Stimulated activated CD4-positive, alpha-beta T cell treated with anti-CD3 and anti-CD28 coated beads, TNF-alpha, amount 100 ng/mL, for 48 hours (primary cell): ENCODE measurements around the gene CHST8.
"Not testable (repeated sequence)": the region's sequence is repeated elsewhere in the genome, so short reads cannot be mapped to it uniquely, and the experiment has no call there.

ENCODE experiments used
- DNase-seq, 3 donors: peaks; one replicate each; pipeline ENCODE4 v3.0.0-alpha.2; 2020; ENCODE audit warnings: low read depth in 3 of 3

The CHST8 gene

DNA sequence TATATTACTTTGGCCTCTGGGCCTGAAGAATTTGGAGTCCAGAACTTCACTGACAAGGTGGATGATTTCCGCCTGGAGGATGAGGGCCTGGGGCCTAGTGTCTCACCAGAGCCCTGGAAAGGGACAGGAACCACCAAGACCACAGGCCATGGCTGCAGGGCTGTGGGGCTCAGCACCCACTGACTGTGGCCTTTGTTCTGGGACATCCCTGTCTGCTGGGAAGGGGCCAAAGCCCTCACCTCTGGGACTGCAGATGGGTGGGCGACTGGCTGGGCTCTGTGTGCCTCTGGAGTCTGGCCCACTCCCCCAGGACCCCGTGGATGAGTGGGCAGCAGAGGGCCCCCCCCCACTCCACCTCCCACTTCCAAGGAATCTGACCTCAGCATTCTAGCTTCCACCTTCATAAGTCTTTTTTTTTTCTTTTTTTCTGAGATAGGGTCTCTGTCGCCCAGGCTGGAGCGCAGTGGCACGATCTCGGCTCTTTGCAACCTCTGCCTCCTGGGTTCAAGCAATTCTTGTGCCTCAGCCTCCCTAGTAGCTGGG lies 20.3 kb downstream of the CHST8 start:
- DNase-seq, result no peak

DNA sequence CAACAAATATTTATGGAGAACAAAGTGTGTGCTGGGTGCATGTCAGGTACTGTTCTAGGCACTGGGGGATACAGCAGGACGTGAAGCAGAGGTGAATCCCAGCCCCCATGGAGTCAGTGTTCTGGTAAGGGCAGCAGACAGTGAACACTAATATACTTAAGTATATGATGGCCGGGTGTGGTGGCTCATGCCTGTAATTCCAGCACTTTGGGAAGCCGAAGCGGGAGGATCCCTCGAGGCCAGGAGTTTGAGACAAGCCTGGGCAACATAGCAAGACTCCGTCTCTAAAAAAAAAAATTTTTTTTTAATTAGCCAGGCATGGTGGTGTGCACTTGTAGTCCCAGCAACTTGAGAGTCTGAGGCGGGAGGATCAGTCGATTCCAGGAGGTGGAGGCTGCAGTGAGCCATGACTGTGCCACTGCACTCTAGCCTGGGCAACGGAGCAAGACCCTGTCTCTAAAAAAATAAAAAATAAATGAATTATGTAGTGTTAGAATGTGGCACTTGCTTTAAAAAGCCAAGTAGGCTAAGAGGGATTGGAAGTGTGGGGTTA lies 22.6 kb downstream of the CHST8 start:
- DNase-seq, result no peak

DNA sequence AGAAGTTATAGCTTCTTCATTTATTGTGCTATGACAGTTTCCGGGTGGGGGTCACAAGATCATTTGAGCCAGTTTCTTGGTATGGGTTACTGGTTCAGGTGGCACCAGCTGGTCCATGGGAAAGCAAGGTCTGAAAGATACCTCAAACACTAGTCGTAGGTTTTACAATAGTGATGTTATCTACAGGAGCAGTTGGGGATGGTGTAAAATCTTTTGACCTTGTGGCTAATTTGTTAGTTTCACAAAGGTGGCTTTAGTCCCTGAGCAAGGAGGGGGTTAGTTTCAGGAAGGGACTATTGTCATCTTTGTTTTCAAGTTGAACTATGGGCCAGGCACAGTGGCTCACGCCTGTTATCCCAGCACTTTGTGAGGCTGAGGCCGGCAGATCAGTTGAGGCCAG lies 24.6 kb downstream of the CHST8 start:
- DNase-seq, result no peak

DNA sequence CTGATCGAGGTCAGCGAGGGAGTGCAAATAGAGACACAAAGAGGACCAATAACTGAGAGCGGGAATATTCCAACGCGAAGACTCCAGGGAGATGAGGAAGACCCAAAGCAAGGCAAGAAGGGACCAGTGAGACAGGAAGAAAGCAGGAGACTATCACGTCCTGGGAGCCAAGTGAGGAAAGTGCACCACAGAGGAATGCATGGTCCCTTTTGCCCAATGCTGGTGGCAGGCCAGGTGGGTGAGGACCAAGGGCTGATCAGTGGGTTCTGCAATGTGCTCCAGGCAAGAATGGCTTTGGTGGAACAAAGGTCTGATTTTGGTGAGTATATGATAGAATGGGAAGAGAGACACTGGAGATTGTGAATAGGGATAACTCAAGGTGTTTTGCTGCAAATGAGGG lies 25.4 kb downstream of the CHST8 start:
- no peak for DNase-seq

DNA sequence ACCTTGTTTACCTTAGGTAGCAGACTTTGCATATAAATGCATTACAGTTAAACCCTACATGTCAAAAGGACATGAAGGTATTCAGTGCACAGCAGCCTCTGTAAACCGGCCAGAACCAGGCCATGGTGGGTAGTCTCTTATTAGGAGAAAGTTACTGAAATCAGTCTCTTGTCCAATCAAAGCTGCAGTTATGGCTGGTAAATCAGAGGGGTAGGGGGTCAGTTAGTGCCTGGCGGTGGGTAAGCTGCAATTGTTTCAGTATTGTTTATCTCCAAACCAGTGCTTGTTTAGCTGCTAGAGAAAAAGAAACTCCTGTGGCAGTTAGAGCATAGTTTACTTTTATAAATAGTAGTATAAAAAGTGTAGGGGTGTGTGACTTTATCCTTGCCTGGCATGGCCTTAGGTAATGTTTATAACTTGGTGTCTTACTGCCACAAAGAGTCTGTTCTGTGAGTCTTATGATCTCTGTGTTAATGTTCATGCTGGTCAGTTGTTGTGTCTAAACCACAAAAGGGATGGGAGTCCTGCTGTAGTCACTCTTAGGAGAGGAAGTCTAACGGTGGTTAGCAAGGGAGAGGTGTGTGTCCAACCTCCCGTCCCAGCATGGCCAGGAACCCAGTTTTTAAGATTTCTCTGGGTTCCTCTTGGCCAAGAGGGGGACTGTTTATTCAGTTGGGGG lies 28.0 kb downstream of the CHST8 start:
- DNase-seq, result no peak

DNA sequence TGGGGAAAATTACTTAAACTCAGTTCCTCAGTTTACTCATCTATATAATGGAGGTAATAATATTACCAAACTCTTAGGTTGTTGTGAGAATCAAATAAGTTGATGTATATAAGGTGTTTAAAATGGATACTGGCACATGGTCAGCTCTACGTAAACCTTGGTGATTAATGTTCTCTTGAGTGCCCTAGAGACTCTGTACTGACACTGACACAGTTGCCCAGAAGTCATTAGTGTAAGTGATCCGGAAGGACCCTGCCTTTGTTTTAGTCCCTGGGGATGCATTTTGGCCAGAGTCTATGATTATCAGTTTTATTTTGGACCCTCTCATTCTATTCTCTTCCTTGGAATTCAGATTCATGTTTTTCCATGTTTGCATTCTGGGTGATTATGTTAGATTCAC lies 31.9 kb downstream of the CHST8 start:
- DNase-seq, result no peak

DNA sequence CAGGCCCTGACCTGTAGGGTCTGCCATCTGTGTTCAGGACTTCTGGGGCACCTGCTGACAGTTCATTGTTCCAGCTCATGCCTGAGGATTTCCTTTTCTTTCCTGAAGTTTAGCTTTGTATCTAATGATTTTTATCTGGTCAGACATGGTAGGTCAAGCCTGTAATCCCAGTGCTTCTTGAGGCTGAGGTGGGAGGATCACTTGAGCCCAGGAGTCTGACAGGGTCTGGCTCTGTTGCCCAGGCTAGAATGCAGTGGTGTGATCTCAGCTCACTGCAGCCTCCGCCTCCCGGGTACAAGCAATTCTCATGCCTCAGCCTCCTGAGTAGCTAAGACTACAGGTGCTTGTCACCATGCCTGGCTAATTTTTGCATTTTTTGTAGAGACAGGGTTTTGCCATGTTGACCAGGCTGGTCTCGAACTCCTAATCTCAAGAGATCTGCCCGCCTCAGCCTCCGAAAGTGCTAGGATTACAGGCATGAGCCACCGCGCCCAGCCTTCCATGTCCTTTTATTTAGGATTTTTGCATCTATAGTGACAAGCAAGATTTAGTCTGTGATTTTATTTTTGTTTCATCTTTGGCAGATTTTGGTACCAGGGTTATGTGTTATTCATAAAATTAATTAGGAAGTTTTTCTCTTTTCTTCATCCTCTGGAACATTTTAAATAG lies 33.2 kb downstream of the CHST8 start:
- DNase-seq, result no peak

DNA sequence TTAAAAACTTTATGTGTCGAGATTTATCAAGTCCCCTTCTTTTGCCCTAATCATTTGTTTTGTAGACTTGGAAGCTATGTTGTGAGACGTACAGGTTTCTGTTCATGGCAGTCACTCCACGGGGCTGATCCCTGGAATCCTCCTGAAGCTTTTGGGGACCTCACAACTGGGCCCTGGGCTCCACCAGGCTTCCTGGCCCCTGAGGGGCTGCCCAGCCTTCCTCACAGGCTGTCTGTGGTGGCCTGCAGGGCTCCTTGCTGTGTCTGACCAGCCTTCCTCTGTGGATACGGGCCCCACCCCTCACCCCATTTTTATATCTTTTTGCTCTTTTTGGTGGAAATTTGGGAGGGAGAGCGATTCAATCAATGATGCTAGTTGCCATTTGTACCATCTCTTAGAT lies 38.1 kb downstream of the CHST8 start:
- no peak for DNase-seq

DNA sequence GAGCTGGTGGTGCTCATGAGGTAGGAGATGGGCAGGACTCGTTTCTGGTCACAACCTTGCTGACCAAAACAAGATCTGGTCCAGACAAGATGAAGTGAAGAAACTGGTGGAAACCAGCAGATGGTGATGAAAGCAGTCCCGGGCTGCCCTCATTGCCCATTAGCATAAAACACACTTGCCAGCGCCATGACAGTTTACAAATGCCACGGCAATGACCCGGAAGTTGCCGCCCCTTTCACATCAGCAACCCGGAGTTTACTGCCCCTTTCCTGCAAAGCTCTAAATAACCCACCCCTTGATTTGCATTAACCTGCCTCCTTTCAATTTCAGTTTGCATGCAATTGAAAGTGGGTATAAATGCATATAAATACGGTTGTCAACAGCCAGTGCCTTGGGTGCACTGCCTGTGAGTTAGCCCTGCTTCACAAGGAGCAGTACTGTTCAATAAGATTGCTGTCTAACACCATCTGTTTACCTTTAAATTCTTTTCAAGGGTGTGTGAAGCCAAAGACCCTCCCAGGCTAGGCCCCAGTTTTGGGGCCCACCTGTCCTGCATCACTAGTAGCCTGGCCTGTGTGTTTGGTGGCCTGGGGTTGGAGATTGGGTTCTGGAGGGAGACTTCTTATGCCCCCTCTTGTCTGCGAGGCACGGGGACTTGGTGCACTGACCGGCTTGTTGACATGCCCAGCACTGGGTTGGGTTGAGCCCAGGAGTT lies 38.8 kb downstream of the CHST8 start:
- no peak for DNase-seq

DNA sequence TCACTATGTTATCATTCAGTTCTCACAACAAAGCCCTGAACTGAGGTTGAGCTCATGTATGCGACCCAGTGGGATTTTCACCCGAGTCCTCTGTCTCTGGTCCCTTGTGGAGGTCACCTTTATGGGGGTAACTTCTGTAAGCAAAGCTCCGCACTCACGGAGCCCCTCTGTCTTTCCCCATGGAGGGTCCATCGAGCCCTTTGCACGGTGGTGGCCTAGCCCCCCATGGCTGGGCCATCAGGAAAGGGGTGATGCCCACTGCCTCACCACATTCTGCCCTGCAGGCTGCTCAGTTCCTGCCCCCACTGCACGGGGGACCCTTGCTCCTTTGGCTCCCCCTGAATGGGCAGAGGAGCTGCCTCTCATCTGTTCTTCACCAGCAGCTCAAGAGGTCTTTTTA lies 39.6 kb downstream of the CHST8 start:
- DNase-seq, result no peak

DNA sequence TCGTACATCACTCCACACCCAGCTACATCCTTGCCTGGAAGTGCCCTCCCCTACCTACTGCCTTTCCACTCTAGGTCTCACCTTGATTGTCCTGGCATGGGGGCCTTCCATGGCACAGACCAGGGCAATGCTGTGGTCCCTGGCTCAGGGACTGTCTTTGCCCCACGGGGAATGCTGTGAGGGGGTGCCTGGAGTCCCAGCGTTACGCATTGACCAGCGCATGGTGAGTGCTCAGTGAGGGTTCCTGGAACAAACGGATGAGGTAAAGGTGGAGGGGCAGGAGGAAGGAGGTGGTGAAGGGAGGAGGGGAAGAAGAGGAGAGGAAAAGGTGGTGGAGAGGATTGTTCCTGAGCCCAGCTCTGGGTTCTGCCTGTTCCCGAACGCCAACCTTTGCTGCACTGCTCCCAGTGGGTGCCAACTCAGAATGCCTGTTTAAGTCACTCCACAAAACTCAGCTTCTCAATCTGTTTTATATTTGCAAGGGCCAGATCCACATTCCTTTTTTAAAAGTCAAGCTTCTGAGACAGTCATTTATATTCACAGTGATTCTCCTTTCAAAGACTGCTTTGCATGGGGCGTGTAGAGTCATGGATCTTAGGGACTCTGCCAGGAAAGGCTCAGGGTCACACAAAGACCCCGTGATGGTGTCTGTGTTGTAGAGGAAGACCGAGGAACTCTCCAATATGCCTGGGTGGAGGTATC lies 40.8 kb downstream of the CHST8 start:
- no peak for DNase-seq

DNA sequence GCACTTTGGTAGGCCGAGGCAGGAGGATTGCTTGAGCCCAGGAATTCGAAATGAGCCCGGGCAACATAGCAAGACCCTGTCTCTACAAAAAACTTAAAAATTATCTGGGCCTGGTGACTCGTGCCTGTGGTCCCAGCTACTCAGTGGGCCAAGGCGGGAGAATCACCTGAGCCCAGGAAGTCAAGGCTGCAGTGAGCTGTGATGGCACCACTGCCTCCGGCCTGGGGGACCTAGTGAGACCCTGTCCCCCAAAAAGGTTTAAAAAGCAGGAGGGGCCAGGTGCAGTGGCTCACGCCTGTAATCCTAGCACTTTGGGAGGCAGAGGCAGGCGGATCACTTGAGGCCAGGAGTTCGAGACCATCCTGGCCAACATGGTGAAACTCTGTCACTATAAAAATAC lies 41.6 kb downstream of the CHST8 start:
- DNase-seq, result not testable (repeated sequence)

DNA sequence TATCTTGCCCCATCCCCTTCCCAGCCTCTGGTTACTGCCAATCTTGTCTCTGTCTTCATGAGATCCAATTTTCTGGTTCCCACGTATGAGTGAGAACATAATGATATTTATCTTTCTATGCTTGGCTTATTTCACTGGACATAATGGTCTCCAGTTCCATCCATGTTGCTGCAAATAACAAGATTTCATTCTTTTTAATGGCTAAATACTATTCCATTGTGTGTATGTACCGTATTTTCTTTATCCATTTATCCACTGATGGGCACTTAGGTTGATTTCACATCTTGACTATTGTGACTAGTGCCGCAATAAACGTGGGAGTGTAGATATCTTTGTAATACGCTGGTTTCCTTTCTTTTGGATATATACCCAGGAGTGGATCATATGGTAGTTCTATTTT lies 43.0 kb downstream of the CHST8 start:
- DNase-seq, result no peak

DNA sequence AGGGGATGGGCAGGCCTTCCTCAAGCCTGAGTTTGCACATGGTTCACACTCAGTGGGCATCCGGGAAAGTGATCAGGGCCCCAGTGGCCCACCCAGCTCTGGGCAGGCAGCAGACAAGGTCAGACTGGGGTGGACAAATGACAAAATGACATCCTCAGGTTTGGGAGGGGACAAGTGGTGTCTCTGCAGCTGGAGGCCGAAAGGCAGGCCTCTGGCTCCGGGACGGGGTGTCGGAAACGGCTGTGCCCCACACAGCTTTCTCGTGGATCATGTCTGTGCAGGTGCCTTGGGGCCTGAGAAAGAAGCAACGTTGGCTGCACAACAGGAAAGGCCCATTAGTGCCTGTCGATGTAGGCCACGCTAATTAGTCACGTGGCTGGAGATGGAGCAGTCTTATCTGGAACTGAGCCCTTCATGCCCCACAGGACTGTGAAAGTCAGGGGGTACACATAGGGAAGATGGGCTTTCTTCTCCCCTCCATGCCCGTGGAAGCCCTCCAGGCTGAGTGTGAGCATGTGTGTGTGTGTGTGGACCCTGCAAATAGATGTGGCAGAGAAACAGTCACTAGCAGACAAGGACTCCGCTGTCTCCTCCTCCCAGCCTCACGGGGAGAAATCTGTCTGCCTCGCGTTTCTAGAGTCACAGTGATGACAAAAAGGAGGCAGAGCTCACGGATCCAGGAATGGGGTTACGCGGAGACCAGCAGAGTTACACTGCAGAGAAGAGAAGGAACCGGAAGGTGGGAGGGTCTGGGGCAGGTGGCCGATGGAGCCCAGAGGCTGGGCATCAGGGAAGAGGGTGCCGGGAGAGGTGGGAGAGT lies 44.2 kb downstream of the CHST8 start:
- no peak for DNase-seq

DNA sequence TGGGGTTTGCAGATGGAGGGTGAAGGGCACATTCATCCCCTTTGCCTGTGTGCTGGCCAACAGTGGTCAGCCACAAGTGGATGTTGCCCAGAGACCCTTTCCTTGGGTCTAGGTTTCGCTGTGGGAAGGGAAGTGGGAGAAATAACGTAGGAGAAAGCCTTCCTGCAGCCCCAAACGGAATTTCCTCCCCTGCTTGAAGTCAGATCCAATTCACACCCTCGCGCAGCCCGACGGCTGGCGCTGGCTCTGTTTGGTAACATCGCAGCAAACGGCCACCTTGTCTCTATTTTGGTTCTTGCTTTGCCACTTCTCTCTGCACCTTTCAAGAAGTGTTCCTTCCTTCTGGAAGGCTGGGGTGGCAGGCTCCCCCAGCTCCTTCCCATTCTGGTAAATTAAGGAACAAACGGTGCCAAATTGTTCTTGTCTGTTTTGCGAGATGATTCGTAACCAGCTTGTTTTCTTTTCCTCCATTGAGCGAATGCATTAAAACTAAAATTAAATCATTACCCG lies 45.4 kb downstream of the CHST8 start:
- DNase-seq, result no peak

DNA sequence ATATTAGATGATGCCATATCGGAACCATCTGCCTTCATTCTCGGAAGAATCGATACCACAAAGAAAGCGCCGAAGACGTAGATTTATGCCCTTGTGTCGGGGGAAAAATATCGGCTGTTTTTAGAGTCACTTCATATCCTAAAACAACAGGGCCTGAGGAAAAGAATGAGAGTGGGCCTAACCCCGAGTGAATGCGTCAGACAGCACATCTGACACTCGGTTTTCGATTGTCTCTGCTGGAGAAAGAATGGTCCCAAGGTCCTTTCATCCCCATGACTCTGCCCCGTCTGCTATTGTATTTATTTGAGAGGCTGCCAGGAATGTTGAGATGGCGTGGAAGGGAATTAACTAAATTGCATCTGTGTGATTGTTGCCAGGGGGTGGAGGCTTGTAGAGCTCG lies 46.1 kb downstream of the CHST8 start:
- no peak for DNase-seq

DNA sequence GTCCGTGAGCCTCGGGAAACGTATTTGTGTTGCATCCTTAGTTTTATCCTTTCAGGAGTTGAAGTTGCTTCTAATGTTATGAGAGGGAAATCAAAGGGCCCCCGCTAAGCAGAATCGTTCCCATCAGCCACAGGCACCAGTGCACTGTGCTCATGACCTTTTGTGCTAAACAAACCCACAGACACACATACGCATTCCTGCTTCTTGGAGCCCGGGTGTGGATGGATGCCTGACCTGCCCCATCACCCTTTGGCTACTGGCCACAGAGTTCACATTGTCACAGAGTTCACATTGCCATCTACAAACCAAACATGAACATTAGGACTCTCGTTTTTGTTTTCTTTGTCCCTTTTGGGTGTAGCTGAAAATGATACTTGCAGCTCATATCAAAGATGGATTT lies 47.2 kb downstream of the CHST8 start:
- DNase-seq, result no peak

DNA sequence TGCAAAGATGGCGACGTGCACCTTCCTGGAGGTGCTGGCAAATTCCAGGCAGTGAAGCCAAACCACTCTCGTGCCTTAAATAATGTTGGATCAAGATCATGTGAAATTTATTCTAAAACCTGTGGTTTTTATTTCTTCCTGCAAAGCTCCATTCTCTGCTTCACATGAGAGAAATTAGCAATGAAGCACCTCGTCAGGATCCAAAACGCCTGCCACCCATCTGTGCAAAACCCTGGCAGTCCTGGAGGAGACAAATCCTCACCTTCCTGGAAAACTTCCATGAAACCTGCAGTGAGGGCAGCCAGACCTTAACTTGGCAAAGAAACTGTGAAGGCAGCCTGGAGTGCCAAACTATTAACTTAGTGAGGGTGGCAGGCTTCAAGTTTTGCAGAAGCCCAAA lies 47.6 kb downstream of the CHST8 start:
- no peak for DNase-seq

DNA sequence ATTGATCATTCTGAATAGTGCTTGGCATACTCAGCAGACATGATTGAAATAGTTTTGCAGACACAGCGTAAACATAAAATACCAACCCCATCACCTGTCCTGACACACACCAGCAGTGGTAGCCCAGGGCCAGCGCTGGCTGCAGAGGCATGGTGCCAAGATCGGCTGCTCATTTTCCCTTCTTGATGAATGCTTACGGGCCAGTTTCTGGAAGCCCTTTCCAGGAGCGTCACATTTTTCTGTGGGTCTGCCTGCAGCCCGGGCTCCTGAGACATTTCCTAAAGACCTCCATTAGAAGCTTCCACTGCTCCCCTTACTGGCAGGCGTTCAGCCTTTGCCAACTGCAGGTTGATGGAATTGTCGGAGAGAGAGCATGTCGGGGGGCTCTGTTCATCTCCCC lies 48.6 kb downstream of the CHST8 start:
- no peak for DNase-seq

DNA sequence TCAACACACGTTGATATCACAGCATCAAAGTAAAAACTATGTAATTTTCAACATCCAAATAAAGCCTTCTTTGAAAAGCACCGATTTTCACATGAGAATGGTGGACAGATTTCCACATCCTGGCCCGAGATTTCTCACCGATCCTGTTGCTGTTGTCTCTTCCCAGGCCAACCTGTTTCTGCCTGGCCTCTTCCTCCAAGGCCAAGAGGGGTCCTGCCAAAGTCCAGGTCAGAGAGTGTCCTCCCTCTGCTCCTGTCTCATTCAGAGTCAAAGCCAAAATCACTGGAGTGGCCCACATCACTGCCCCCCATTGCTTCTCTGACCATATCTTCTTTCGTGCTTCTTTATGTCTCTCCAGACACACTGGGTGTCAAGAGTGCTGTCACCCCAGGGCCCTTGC lies 49.5 kb downstream of the CHST8 start:
- no peak for DNase-seq
